Tibial nerve (tissue), 4 donors: Measurements from ENCODE around the gene CD8A. TPM values are rescaled to one million over a fixed set of nuclear protein-coding genes. Genes with fewer than 3 reads are reported as not detected.
A peak's percentile ranks its signal among the peaks of the same experiment; 100 is the strongest.
"Not testable (repeated sequence)": the region's sequence is repeated elsewhere in the genome, so short reads cannot be mapped to it uniquely, and the experiment has no call there.

ENCODE experiments used
- DNase-seq, 2 donors: peaks; one replicate each; pipeline ENCODE4 v3.0.0-alpha.2; 2019; ENCODE audit warnings: low spot score in 2 of 2
- H3K27ac ChIP-seq, 4 donors: fragments of 200-600 bp; sonication (generic) in 3 of 4; one replicate each; pipeline ENCODE4 v1.5.1; 2017 to 2019; ENCODE audit warnings: mild to moderate bottlenecking in 1 of 4
- H3K27me3 ChIP-seq, 2 donors: fragments of 200-600 bp; sonication (generic) in 1 of 2; one replicate each; pipeline versions ENCODE4 v1.5.1 to v1.6.0; 2017 to 2019
- H3K36me3 ChIP-seq, 3 donors: fragments of 200-600 bp; sonication (generic); one replicate each; pipeline ENCODE4 v1.5.1; 2018 to 2019
- H3K4me1 ChIP-seq, 4 donors: fragments of 200-600 bp; sonication (generic) in 3 of 4; one replicate each; pipeline ENCODE4 v1.5.1; 2017 to 2019
- H3K4me3 ChIP-seq, 4 donors: fragments of 200-600 bp; sonication (generic) in 3 of 4; one replicate each; pipeline ENCODE4 v1.5.1; 2017 to 2019; ENCODE audit warnings: mild to moderate bottlenecking in 1 of 4, moderate library complexity in 1 of 4
- H3K9me3 ChIP-seq, 4 donors: fragments of 200-600 bp; sonication (generic) in 3 of 4; one replicate each; pipeline ENCODE4 v1.5.1; 2017 to 2019
- CTCF ChIP-seq, 5 experiments: fragments of 200-600 bp in 3 of 5; fragments of 450-650 bp in 2 of 5; sonication (generic) in 3 of 5; IDR thresholded peaks; one replicate each; pipeline ENCODE4 v1.5.1; 2016 to 2019; ENCODE audit warnings: antibody characterized with exemption in 5 of 5, mild to moderate bottlenecking in 3 of 5, moderate library complexity in 2 of 5
- EP300 ChIP-seq, 2 donors: sonication (generic); formaldehyde crosslinking; IDR thresholded peaks; one replicate each; pipeline ENCODE4 v1.6.1; 2017; ENCODE audit warnings: antibody characterized with exemption in 2 of 2, mild to moderate bottlenecking in 1 of 2
- POLR2A ChIP-seq, 2 donors: fragments of 450-650 bp; IDR thresholded peaks; one replicate each; pipeline ENCODE4 v1.6.1; 2017; ENCODE audit warnings: antibody characterized with exemption in 2 of 2, mild to moderate bottlenecking in 2 of 2, moderate library complexity in 2 of 2
- WGBS, 2 donors: methylation state at CpG; one replicate each; pipeline ENCODE4 v1.1.5; 2018; 5-methylcytosine and 5-hydroxymethylcytosine counted together
- total RNA-seq, 4 donors: library from RNA; depleted of rRNA; stranded (reverse); fragments of >200 nt; gene quantifications; one replicate each; pipeline ENCODE4 v1.1.0, GENCODE V29; 2016

CD8A gene
- total RNA-seq, 4 donors from 2014 or later, result 0.63 to 1.8 (median 1.1) TPM; not detected in 1

GRCh38 chr2:86747711-86748639, 42.7 kb downstream of the CD8A start:
- peaks cover 0 to 35% (median 3%) of the 10 kb centered on the region in 4 donors for H3K4me1 ChIP-seq
- peaks cover 0 to 52% (median 0%) of the 10 kb centered on the region in 3 donors for H3K36me3 ChIP-seq
- H3K9me3 ChIP-seq, result peaks cover 0 to 19% (median 3%) of the 10 kb centered on the region in 4 donors
- TF ChIP-seq CTCF (IDR thresholded peaks at IDR 0.05), result no peak
- no peak for TF ChIP-seq EP300 (IDR thresholded peaks at IDR 0.05)
- TF ChIP-seq POLR2A (IDR thresholded peaks at IDR 0.05), result no peak
- no peak for DNase-seq
- H3K4me3 ChIP-seq, result no peak overlapping the region
- peak overlapping the region in 1 of 4 donors; percentile 45 for H3K27ac ChIP-seq
- WGBS, 2 donors, result 84% methylated on average over 9 of the region's 9 CpGs
- no peaks in the 10 kb centered on the region for H3K27me3 ChIP-seq

GRCh38 chr2:86746939-86747338, 43.8 kb downstream of the CD8A start:
- Histone ChIP-seq H3K4me3 (no peak overlapping the region), H3K27ac (no peak overlapping the region), H3K4me1 (peaks cover 0 to 26% (median 3%) of the 10 kb centered on the region in 4 donors), H3K36me3 (peaks cover 0 to 44% (median 0%) of the 10 kb centered on the region in 3 donors), H3K27me3 (no peaks in the 10 kb centered on the region), H3K9me3 (peaks cover 0 to 19% (median 3%) of the 10 kb centered on the region in 4 donors)
- no peak for DNase-seq
- TF ChIP-seq POLR2A (IDR thresholded peaks at IDR 0.05), result no peak
- TF ChIP-seq EP300 (IDR thresholded peaks at IDR 0.05), result no peak
- no peak for TF ChIP-seq CTCF (IDR thresholded peaks at IDR 0.05)

GRCh38 chr2:86744152-86744551, 46.6 kb downstream of the CD8A start:
- Histone ChIP-seq H3K4me3 (no peak overlapping the region), H3K4me1 (peaks cover 0 to 18% (median 3%) of the 10 kb centered on the region in 4 donors), H3K27me3 (no peaks in the 10 kb centered on the region), H3K9me3 (no peaks in the 10 kb centered on the region), H3K27ac (no peak overlapping the region), H3K36me3 (peaks cover 0 to 22% (median 0%) of the 10 kb centered on the region in 3 donors)
- TF ChIP-seq POLR2A (IDR thresholded peaks at IDR 0.05) (no peak), CTCF (IDR thresholded peaks at IDR 0.05) (no peak), EP300 (IDR thresholded peaks at IDR 0.05) (no peak)
- DNase-seq, result no peak
- 47 to 63% methylated on average over 2 of the region's 2 CpGs for WGBS, 2 donors

DNA sequence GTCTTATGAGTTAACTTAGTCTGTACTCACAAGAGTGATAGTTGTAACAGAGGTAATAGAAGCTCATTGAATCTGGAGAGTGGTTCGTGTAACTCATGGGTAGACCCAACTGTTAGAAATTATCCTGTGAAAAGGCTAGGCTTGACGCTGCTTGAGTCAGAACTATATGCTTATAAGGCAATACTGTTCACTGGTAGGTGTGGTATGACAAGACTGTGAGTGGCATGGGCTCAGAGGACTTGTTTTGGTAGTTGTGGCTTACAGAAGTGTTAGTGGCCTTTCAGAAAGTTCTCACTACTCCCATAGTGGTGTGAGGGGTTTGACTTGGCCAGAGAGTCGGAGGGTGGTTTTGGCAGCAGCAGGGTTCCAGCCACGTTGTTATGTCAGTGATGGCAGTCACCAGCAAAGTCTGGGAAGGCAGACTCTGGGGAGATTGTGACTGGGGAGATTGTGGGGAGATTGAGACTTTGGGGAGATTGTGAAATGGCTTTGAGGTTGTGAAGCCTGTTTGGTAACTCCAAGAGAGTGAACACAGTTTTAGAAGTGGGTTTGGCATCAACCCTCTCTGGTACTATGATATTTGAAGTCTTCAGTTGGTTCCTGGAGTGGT, 48.7 kb downstream of the CD8A start:
- H3K27me3 ChIP-seq, H3K4me3 ChIP-seq, H3K9me3 ChIP-seq, H3K4me1 ChIP-seq, DNase-seq, H3K27ac ChIP-seq: not testable (repeated sequence)
- no CpG with 5 or more reads among the region's 4 CpGs for WGBS, 2 donors
- peaks cover 0 to 22% (median 0%) of the 10 kb centered on the region in 3 donors for H3K36me3 ChIP-seq

GRCh38 chr2:86739889-86740288, 50.8 kb downstream of the CD8A start:
- peaks cover 0 to 13% (median 0%) of the 10 kb centered on the region in 3 donors for H3K36me3 ChIP-seq
- not testable (repeated sequence) for DNase-seq, H3K27me3 ChIP-seq, H3K4me3 ChIP-seq, H3K4me1 ChIP-seq, H3K9me3 ChIP-seq, H3K27ac ChIP-seq
- no CpG with 5 or more reads among the region's 11 CpGs for WGBS, 2 donors

GRCh38 chr2:86739485-86739884, 51.2 kb downstream of the CD8A start:
- H3K4me3 ChIP-seq, H3K27ac ChIP-seq, DNase-seq, H3K9me3 ChIP-seq, H3K4me1 ChIP-seq, H3K27me3 ChIP-seq: not testable (repeated sequence)
- H3K36me3 ChIP-seq, result peaks cover 0 to 13% (median 0%) of the 10 kb centered on the region in 3 donors

- not testable (repeated sequence) for H3K4me1 ChIP-seq, H3K4me3 ChIP-seq, H3K27me3 ChIP-seq, H3K27ac ChIP-seq, H3K9me3 ChIP-seq, H3K36me3 ChIP-seq, DNase-seq
- WGBS, 2 donors, result no CpG with 5 or more reads among the region's 1 CpG
Measured at GRCh38 chr2:86734896-86735295, 55.8 kb downstream of the CD8A start.
